IPS-20b (cell line): ENCODE data around the gene MIAT.
A peak's percentile ranks its signal among the peaks of the same experiment; 100 is the strongest.
"Not testable (repeated sequence)": the region's sequence is repeated elsewhere in the genome, so short reads cannot be mapped to it uniquely, and the experiment has no call there.

Experiments
- H3K27ac ChIP-seq: one replicate; pipeline ENCODE4 v1.5.1; 2013; ENCODE audit warnings: low read length
- H3K27me3 ChIP-seq: 2 replicates; pipeline ENCODE4 v1.6.1; 2013; ENCODE audit warnings: mild to moderate bottlenecking, low read length, inconsistent platforms; ENCODE audit not compliant: insufficient read depth
- H3K36me3 ChIP-seq: 2 replicates; pipeline ENCODE4 v1.6.1; 2013; ENCODE audit warnings: low read depth, mild to moderate bottlenecking, inconsistent platforms, low read length, moderate library complexity; ENCODE audit not compliant: insufficient read depth
- H3K4me1 ChIP-seq: 2 replicates; pipeline ENCODE4 v1.6.1; 2013; ENCODE audit warnings: mild to moderate bottlenecking, control low read depth, inconsistent platforms, low read length, moderate library complexity; ENCODE audit not compliant: insufficient read depth
- H3K4me3 ChIP-seq: 2 replicates; pipeline ENCODE4 v1.5.1; 2013; ENCODE audit warnings: mild to moderate bottlenecking, low read length, inconsistent platforms
- H3K9ac ChIP-seq: 2 replicates; pipeline ENCODE4 v1.6.1; 2013; ENCODE audit warnings: low read depth, mild to moderate bottlenecking, inconsistent platforms, low read length, moderate library complexity
- H3K9me3 ChIP-seq: 2 replicates; pipeline ENCODE4 v1.6.1; 2013; ENCODE audit warnings: mild to moderate bottlenecking, low read depth, low read length, inconsistent platforms; ENCODE audit not compliant: insufficient read depth

Gene MIAT

DNA sequence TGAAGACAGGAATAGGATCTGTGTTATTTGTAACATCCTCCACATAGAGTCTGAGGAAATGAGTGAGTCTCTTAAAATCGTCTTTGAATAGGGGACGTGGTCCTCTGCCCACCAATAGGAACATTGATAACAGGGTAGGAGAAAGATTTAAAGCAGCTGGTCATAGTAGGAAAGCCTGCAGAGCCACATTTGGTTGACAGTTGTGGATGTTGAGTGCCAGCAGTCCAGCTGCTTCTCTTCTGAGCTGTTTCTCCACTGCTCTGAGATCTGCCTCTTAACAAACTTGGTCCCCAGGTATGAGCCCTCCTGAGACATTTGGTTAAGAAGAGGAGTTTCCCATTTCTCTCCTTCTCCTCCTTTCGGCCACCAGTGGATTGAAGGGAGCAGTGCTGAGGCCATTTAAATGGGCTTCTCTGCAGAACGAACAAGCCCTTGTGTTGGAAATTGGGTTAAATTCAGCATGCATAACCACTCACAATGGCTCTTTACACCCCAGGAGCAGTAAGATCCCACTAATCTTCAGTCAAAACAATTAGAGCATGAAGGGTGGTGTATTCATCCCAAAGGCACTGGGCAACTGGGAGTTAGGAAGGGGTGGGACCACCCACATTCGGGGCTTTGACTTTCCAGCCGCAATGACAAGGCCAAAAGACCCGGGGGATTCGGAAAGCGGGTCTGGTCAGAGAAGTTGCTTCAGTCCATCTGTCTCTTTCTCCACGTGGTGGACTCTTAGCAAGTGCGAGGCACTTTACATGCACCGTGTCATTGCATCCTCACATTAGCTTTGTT is 32.3 kb downstream of the MIAT start:
- H3K4me1 ChIP-seq: peaks cover 15% of the 10 kb centered on the region; the same call in 1 of the 2 replicates
- H3K4me3 ChIP-seq: peak overlapping the region; percentile 6; the same call in 1 of the 2 replicates
- H3K27ac ChIP-seq: no peak overlapping the region
- no peak overlapping the region for H3K9ac ChIP-seq
- no peaks in the 10 kb centered on the region for H3K36me3 ChIP-seq
- no peaks in the 10 kb centered on the region; the same call in 1 of the 2 replicates for H3K9me3 ChIP-seq
- H3K27me3 ChIP-seq: peaks cover 23% of the 10 kb centered on the region

DNA sequence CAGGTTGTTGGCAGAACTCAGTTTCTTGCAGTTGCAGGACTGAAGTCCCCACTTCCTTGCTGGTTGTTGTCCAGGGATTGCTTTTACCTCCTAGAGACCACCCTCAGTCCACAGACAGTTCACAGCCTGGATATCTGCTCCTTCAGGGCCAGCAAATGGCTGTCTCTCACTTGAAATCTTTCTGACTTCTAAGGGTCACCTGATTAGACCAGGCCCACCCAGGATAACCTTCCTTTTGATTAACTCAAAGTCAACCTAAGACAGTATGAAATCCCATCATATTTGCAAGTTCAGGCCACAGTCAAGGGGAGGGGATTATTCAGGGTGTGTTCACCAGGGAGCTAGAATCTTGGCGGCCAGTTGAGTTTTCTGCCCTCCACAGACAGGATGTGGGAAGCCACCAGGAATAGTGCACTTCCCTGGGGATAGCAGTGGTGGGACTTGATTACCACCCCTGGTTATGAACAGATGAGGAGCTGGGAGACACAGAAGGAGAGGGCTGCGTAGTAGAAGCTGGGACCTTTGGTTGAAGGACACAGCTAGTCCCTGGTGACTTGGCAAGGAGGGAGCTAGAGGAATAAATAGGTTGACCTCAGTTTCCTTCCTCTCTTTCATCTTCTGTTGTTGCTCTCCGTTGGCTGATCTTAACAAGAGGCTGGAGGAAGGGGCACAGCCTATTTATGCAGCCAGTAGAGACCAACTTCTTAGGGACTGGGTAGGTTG is 33.4 kb downstream of the MIAT start:
- Histone ChIP-seq H3K27ac (no peak overlapping the region), H3K4me3 (no peak overlapping the region), H3K9me3 (no peaks in the 10 kb centered on the region; the same call in 1 of the 2 replicates), H3K36me3 (no peaks in the 10 kb centered on the region), H3K9ac (no peak overlapping the region), H3K4me1 (peaks cover 15% of the 10 kb centered on the region; the same call in 1 of the 2 replicates), H3K27me3 (peaks cover 23% of the 10 kb centered on the region)

DNA sequence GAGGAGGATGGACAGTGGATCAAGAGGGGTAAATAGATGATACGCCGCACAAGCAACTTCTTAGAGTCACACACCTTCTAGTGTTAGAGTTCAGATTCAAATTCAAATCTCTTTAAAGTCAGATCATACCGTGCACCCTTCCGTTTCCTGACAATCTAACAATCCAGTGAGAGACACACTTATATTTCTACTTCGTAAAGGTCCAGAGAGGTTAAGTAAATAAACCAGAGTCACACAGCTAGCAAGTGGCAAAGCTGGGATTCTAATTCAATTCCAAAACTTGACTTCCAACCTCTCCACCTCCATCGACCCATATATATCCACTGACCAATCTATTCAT is 34.0 kb downstream of the MIAT start:
- H3K9me3 ChIP-seq: no peaks in the 10 kb centered on the region; the same call in 1 of the 2 replicates
- H3K27me3 ChIP-seq: peaks cover 23% of the 10 kb centered on the region
- H3K4me3 ChIP-seq: no peak overlapping the region
- H3K36me3 ChIP-seq: no peaks in the 10 kb centered on the region
- no peak overlapping the region for H3K9ac ChIP-seq
- peaks cover 15% of the 10 kb centered on the region; the same call in 1 of the 2 replicates for H3K4me1 ChIP-seq
- H3K27ac ChIP-seq: no peak overlapping the region

DNA sequence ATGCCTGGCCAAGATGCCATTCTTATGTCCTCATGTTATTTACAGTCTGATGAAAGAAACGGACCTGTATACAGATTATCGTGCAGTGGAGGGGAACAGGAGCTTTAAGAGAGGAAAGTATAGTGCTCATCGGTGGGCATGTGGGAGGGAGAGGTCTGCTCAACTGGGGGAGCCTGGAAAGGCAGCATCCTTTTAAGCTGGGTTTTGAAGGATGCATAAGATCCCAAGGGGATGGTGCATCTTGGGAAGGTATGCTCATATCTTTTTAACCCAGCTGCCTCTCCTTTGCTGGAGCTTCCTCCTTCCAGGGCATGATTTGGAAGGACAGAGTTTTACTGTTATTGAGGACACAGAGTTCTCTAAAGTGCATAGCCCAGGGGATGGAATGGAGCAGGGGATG is 34.8 kb downstream of the MIAT start:
- H3K27ac ChIP-seq: no peak overlapping the region
- no peak overlapping the region for H3K9ac ChIP-seq
- no peak overlapping the region for H3K4me3 ChIP-seq
- H3K27me3 ChIP-seq: peaks cover 23% of the 10 kb centered on the region
- H3K9me3 ChIP-seq: no peaks in the 10 kb centered on the region; the same call in 1 of the 2 replicates
- peaks cover 15% of the 10 kb centered on the region; the same call in 1 of the 2 replicates for H3K4me1 ChIP-seq
- no peaks in the 10 kb centered on the region for H3K36me3 ChIP-seq

DNA sequence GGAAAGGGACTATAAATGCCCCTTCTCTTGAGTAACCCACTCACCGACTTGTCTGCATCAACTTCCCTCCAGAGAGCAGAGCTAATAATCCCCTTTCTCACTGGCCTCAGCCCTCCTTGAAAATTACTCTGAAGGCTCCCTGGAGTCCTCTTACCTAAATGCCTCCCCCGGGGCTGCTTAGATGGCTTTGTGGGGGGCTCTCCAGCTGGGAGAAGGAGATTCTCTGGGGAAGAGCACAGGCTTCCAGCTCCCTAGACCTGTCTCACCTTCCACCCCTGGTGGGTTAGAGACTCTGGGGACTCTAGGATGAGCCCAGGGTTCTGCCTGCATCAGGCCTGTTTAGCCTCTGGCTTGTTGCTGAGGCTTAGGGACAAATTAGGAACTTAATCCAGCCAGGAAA is 39.8 kb downstream of the MIAT start:
- no peaks in the 10 kb centered on the region; the same call in 1 of the 2 replicates for H3K36me3 ChIP-seq
- H3K9me3 ChIP-seq: peaks cover 14% of the 10 kb centered on the region
- H3K27ac ChIP-seq: no peak overlapping the region
- H3K9ac ChIP-seq: no peak overlapping the region
- H3K27me3 ChIP-seq: peaks cover 9% of the 10 kb centered on the region; the same call in 1 of the 2 replicates
- H3K4me1 ChIP-seq: no peaks in the 10 kb centered on the region
- H3K4me3 ChIP-seq: no peak overlapping the region

DNA sequence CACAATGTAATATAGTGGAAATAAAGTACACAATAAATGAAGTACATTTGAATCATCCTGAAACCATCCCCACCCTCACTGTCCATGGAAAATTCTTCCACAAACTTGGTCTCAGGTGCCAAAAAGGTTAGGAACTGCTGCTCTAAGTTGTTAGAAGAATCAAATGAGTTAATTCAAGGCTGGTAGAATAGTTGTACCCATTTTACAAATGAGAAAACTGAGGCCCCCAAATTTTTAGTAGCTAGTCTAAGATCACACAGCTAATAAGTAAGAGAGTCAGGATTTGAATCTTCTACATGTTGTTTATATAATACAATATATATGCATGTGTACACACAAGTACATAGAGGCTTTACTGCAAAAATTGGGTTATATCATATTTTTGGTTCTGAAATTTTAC is 43.1 kb downstream of the MIAT start:
- Histone ChIP-seq H3K4me3 (no peak overlapping the region), H3K36me3 (no peaks in the 10 kb centered on the region; the same call in 1 of the 2 replicates), H3K27ac (no peak overlapping the region), H3K27me3 (no peaks in the 10 kb centered on the region), H3K4me1 (no peaks in the 10 kb centered on the region), H3K9ac (no peak overlapping the region), H3K9me3 (peaks cover 14% of the 10 kb centered on the region)

DNA sequence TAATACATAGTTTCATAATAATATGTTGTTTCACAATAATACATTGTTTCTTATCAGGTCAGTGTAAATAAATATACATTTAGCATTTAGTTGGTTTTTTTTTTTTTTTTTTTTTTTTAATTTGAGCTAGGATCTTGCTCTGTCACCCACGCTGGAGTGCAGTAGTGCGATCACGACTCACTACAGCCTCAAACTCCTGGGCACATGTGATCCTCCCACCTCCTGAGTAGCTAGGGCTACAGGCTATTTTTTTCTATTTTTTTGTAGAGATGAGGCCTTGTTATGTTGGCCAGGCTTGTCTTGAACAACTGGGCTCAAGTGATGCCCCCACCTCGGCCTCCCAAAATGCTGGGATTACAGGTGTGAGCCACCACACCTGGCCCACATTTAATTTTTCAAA is 43.5 kb downstream of the MIAT start:
- Histone ChIP-seq H3K9ac (no peak overlapping the region), H3K36me3 (no peaks in the 10 kb centered on the region; the same call in 1 of the 2 replicates), H3K27ac (no peak overlapping the region)

DNA sequence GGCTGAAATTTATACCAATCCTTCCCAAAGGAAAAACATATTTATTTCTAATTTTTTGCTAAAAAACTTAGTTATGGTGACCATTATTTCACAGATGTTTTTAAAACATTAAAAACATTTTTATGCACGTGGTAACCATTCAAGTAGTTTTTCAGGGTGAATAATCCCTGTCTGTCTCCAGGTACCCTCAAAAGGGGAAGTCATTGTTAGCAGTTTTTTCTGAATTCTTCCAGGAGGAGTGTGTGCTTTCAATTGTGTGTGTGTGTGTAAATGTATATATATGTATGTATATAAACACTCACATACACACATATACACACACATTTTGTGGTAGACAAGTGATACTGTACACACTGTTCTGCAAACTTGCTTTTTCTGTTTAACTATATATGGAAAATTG is 43.9 kb downstream of the MIAT start:
- no peaks in the 10 kb centered on the region for H3K4me1 ChIP-seq
- no peaks in the 10 kb centered on the region; the same call in 1 of the 2 replicates for H3K36me3 ChIP-seq
- no peak overlapping the region for H3K27ac ChIP-seq
- peaks cover 14% of the 10 kb centered on the region for H3K9me3 ChIP-seq
- no peak overlapping the region for H3K9ac ChIP-seq
- H3K4me3 ChIP-seq: no peak overlapping the region
- no peaks in the 10 kb centered on the region for H3K27me3 ChIP-seq

More for the DNA sequence above, 43.5 kb downstream of the MIAT start:
- no peaks in the 10 kb centered on the region for H3K4me1 ChIP-seq
- no peaks in the 10 kb centered on the region for H3K27me3 ChIP-seq
- H3K9me3 ChIP-seq: peaks cover 14% of the 10 kb centered on the region
- H3K4me3 ChIP-seq: no peak overlapping the region

DNA sequence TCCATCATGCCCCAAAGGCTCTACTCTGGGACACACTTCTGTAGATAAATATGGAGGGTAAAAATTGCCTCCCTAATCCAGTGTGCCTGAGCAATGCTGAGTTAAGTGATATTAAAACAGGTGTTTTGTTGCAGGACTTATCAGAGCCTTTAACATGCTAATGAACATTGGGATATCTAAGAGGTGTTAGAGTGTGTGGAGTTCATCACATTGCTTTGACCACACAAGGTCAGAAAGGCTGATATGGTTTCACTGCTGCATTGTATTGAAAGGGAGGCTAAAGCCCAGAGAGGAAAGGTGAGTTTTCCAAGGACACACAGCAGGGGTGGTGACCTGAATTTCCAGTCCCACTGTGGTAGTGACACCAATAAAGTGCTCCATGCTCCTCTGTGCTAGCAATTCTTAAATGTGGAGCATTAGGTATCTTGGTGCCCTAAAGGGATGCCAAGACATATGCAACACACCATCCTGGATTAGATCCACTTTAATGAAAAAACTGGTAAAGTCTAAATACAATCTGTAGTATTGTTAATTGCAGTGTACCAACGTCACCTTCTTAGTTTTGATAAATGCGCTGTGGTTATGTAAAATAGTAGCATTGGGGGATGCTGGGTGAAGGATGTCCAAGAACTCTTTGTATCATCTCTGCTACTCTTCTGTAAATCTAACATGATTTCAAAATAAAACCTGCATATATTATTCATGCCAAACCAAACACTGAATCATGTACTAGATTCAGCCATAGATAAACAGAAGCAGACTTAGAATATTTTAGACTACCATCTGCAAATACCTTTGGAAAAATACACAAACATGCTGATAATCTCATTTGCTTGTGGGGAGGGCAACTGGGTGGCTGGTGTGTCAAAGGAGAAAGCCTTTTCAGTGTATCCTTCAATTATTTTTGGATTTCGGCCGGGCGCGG is 45.8 kb downstream of the MIAT start:
- Histone ChIP-seq H3K36me3 (no peaks in the 10 kb centered on the region; the same call in 1 of the 2 replicates), H3K4me1 (no peaks in the 10 kb centered on the region), H3K27me3 (no peaks in the 10 kb centered on the region), H3K9ac (no peak overlapping the region), H3K9me3 (peaks cover 28% of the 10 kb centered on the region), H3K4me3 (no peak overlapping the region), H3K27ac (no peak overlapping the region)

DNA sequence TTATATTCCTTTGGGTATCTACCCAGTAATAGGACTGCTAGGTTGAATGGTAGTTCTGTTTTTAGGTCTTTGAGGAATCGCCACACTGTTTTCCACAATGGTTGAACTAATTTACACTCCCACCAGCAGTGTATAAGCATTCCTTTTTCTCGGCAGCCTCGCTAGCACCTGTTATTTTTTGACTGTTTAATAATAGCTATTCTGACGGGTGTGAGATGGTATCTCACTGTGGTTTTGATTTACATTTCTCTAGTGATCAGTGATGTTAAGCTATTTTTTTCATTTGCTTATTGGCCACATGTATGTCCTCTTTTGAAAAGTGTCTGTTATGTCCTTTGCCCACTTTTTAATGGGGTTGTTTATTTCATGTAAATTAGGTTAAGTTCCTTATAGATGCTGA is 48.0 kb downstream of the MIAT start:
- not testable (repeated sequence) for H3K27ac ChIP-seq, H3K27me3 ChIP-seq, H3K36me3 ChIP-seq, H3K4me1 ChIP-seq, H3K9ac ChIP-seq, H3K4me3 ChIP-seq
- peaks cover 16% of the 10 kb centered on the region for H3K9me3 ChIP-seq

DNA sequence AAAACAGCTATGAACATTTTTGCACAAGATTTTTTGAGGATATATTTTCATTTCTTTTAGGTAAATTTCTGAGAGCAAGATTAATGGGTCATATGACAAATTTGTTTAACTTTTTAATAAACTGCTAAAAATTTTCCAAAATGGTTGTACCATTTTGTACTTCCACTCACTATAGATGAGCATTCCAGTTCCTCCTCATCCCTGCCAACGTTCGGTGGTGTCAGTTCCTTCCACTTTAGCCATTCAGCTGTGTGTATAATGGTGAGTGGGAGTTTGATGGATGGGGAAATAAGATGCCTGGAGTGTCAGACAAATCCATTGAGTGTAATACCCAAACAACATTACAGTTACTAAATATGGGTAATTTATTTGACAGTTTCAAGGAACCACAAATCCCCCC is 49.7 kb downstream of the MIAT start:
- Histone ChIP-seq H3K9ac (no peak overlapping the region), H3K27me3 (no peaks in the 10 kb centered on the region), H3K4me1 (no peaks in the 10 kb centered on the region), H3K27ac (no peak overlapping the region), H3K9me3 (peaks cover 13% of the 10 kb centered on the region), H3K4me3 (no peak overlapping the region), H3K36me3 (no peaks in the 10 kb centered on the region)
